Breast epithelium (tissue), 3 donors: ENCODE results near the gene OR5J2.

Source experiments
- CTCF ChIP-seq, 3 donors: fragments of 450-650 bp; IDR thresholded peaks; one replicate each; pipeline ENCODE4 v1.5.1; 2016 to 2017; ENCODE audit warnings: antibody characterized with exemption in 3 of 3, mild to moderate bottlenecking in 3 of 3, moderate library complexity in 3 of 3
- POLR2AphosphoS5 ChIP-seq, 3 donors: sonication (generic); formaldehyde crosslinking; IDR thresholded peaks; one replicate each; pipeline ENCODE4 v1.6.1; 2017; ENCODE audit warnings: antibody characterized with exemption in 3 of 3

- no peak for TF ChIP-seq CTCF (IDR thresholded peaks at IDR 0.05)
- no peak for TF ChIP-seq POLR2AphosphoS5 (IDR thresholded peaks at IDR 0.05)
Observed at GRCh38 chr11:56214537-56214936, 38.1 kb downstream of the OR5J2 start.
